SK-N-SH (cell line): Measurements from ENCODE around the gene HYCC1.
"Not testable (repeated sequence)": the region's sequence is repeated elsewhere in the genome, so short reads cannot be mapped to it uniquely, and the experiment has no call there.

ENCODE experiments used
- CTCF ChIP-seq: fragments of 200-600 bp; sonication (generic); IDR thresholded peaks from 2 replicates; pipeline ENCODE4 v1.6.1; 2017; ENCODE audit warnings: antibody characterized with exemption, mild to moderate bottlenecking, moderate library complexity
- MEF2A ChIP-seq: IDR thresholded peaks from 2 replicates; pipeline ENCODE4 v1.4.0; 2012; ENCODE audit warnings: low read depth, borderline replicate concordance
- ZBTB33 ChIP-seq: IDR thresholded peaks from 2 replicates; pipeline ENCODE4 v1.4.0; 2012; ENCODE audit warnings: low read depth, borderline replicate concordance

GRCh38 chr7:23051124-23051485 lies 37.2 kb upstream of the HYCC1 start:
- TF ChIP-seq CTCF, ZBTB33, MEF2A: not testable (repeated sequence)
